Heart left ventricle (tissue), 16 donors: Measurements from ENCODE around the gene HTD2. TPM values are rescaled to one million over a fixed set of nuclear protein-coding genes. Genes with fewer than 3 reads are reported as not detected.
"Not testable (repeated sequence)": the region's sequence is repeated elsewhere in the genome, so short reads cannot be mapped to it uniquely, and the experiment has no call there.

Experiments used
- ATAC-seq, 4 donors: fragments of 200-7000 bp; cut with Tn5 transposase; one replicate each; pipeline ENCODE4 v1.9.1; 2020 to 2022; ENCODE audit warnings: moderate library complexity in 4 of 4, mild to moderate bottlenecking in 3 of 4, moderate number of reproducible peaks in 1 of 4
- DNase-seq, 5 donors: peaks; one replicate each; pipeline ENCODE4 v3.0.0-alpha.2; 2020
- H3K27ac ChIP-seq, 12 donors: fragments of 200-600 bp; sonication (generic) in 4 of 12; one replicate each; pipeline versions ENCODE4 v1.5.0 to v1.8.0; 2016 to 2022; ENCODE audit warnings: mild to moderate bottlenecking in 2 of 12
- H3K27me3 ChIP-seq, 9 donors: fragments of 200-600 bp; sonication (generic) in 2 of 9; one replicate each; pipeline versions ENCODE4 v1.5.1 to v1.8.0; 2016 to 2022; ENCODE audit warnings: mild to moderate bottlenecking in 3 of 9
- H3K36me3 ChIP-seq, 9 donors: fragments of 200-600 bp; sonication (generic) in 2 of 9; one replicate each; pipeline versions ENCODE4 v1.5.0 to v1.8.0; 2018 to 2022; ENCODE audit warnings: mild to moderate bottlenecking in 2 of 9
- H3K4me1 ChIP-seq, 12 donors: fragments of 200-600 bp; sonication (generic) in 4 of 12; one replicate each; pipeline versions ENCODE4 v1.5.0 to v1.8.0; 2016 to 2022; ENCODE audit warnings: mild to moderate bottlenecking in 3 of 12
- H3K4me3 ChIP-seq, 12 donors: fragments of 200-600 bp; sonication (generic) in 4 of 12; one replicate each; pipeline versions ENCODE4 v1.5.0 to v1.8.0; 2017 to 2022; ENCODE audit warnings: mild to moderate bottlenecking in 9 of 12, moderate library complexity in 4 of 12
- H3K9me3 ChIP-seq, 12 donors: fragments of 200-600 bp; sonication (generic) in 4 of 12; one replicate each; pipeline versions ENCODE4 v1.5.0 to v1.8.0; 2016 to 2022; ENCODE audit warnings: mild to moderate bottlenecking in 1 of 12
- CTCF ChIP-seq, 12 donors: fragments of 200-600 bp; sonication (generic) in 4 of 12; IDR thresholded peaks; one replicate each; pipeline versions ENCODE4 v1.5.0 to v1.8.0; 2018 to 2022; ENCODE audit warnings: antibody characterized with exemption in 12 of 12, mild to moderate bottlenecking in 5 of 12
- POLR2A ChIP-seq, 2 donors: fragments of 450-650 bp; IDR thresholded peaks; one replicate each; pipeline ENCODE4 v1.6.1; 2017; ENCODE audit warnings: antibody characterized with exemption in 2 of 2, mild to moderate bottlenecking in 2 of 2, moderate library complexity in 2 of 2
- WGBS, 4 donors: extraction: QIAGEN DNeasy Blood & Tissue Kit in 2 of 4; methylation state at CpG; one replicate each; pipeline versions ENCODE4 v1.1.5 to v1.1.7; 2013 to 2018; 5-methylcytosine and 5-hydroxymethylcytosine counted together
- intact Hi-C, 10 donors: fragments of 100-400 bp; cut with DNase I; formaldehyde crosslinking; loops; one replicate each; pipeline versions ENCODE4 v1.11.1 to v1.14.2; 2022
- polyA plus RNA-seq, 2 donors: library from polyadenylated mRNA; stranded (reverse); fragments of 200-250 nt; gene quantifications; one replicate each; pipeline ENCODE4 v1.2.3, GENCODE V29; 2013
- total RNA-seq, 9 donors: library from RNA; depleted of rRNA in 2 of 9; stranded (reverse); fragments of >200 nt in 2 of 9; fragmentation: NEBNext Ultra II Directional in 3 of 9; extraction: Animal tissue kit (Norgen Biotek cat#: 25700) in 3 of 9; gene quantifications; one replicate each; pipeline versions ENCODE4 v1.1.0 to v1.2.4, GENCODE V29; 2016 to 2023
- donor health status: ischemic (EF 13 %, LVEDD 7.1; RV severe dilation, severe dysfunction).
- donor health status: healthy with polysubstance abuse.
- donor health status: DM: no; HTN: yes; CAD: no.
- donor health status: DM: no; HTN: no; CAD: no.
- donor health status: ischemic (EF 25% LVEDD 6.9; RV normal size, moderate dysfunction).
- donor health status: ischemic (EF 25% LVEDD 5.7; RV mildly dilated, moderate dysfunction).
- donor health status: healthy.
- donor health status: DM: yes; HTN: yes; CAD: no.
- donor health status: ischemic (EF 35%, LVEDD 5.7; RV mildly dilated, moderate dysfunction).
- donor health status: nonischemic (EF 11% LVEDD 7.7; RV severe dilation, severe dysfunction).
- donor health status: DM: yes; HTN: yes; CAD: no.
- donor health status: PGD.
- donor health status: ischemic (EF 29% LVEDD 5.4; RV normal size, mild dysfunction).
- donor health status: nonischemic (EF 23%, LVEDD 6.1; RV moderate dilation, normal function).

Gene HTD2
- total and polyA plus RNA-seq, 11 donors, result 2.7 to 21.6 (median 12.4) TPM

GRCh38 chr3:58337190-58337589 lies 30.9 kb downstream of the HTD2 start:
- DNase-seq, result no peak
- 90 to 98% (median 95%) methylated on average over 1 of the region's 1 CpG for WGBS, 4 donors
- Histone ChIP-seq H3K27ac (no peak overlapping the region), H3K27me3 (no peaks in the 10 kb centered on the region), H3K4me3 (no peak overlapping the region), H3K36me3 (peaks cover 0 to 10% (median 0%) of the 10 kb centered on the region in 9 donors), H3K9me3 (no peaks in the 10 kb centered on the region), H3K4me1 (peaks cover 0 to 45% (median 16%) of the 10 kb centered on the region in 12 donors)
- no peak for ATAC-seq
- TF ChIP-seq CTCF (IDR thresholded peaks at IDR 0.05) (no peak), POLR2A (IDR thresholded peaks at IDR 0.05) (no peak)
- intact Hi-C loops, result loop anchor here in 3 of 10 donors (2.0 to 10.0 kb wide), 2 partner anchors 52 to 158 kb away; partner anchors contain the start of gene KCTD6 (in 2 of the 3)

- H3K9me3 ChIP-seq, H3K4me3 ChIP-seq, DNase-seq, H3K27me3 ChIP-seq, ATAC-seq, H3K27ac ChIP-seq: not testable (repeated sequence)
- peaks cover 0 to 33% (median 5%) of the 10 kb centered on the region in 12 donors for H3K4me1 ChIP-seq
- intact Hi-C loops, result loop anchor here in 2 of 10 donors (10.0 kb wide), 1 partner anchor 156 kb away; the partner anchor contains the start of gene KCTD6 (in 2 of the 2)
- WGBS, 4 donors, result 93 to 96% (median 95%) methylated on average over 12 of the region's 12 CpGs
- peaks cover 0 to 16% (median 0%) of the 10 kb centered on the region in 9 donors for H3K36me3 ChIP-seq
These were observed 32.8 kb downstream of the HTD2 start for GRCh38 chr3:58339146-58339545.

- DNase-seq (no peak), ATAC-seq (no peak)
- no peak for TF ChIP-seq CTCF (IDR thresholded peaks at IDR 0.05)
- TF ChIP-seq POLR2A (IDR thresholded peaks at IDR 0.05), result no peak
- WGBS, 4 donors, result 91 to 100% (median 98%) methylated on average over 3 of the region's 3 CpGs
- no peak overlapping the region for H3K4me3 ChIP-seq
- H3K9me3 ChIP-seq, result no peaks in the 10 kb centered on the region
- H3K36me3 ChIP-seq, result peaks cover 0 to 18% (median 0%) of the 10 kb centered on the region in 9 donors
- H3K27me3 ChIP-seq, result no peaks in the 10 kb centered on the region
- intact Hi-C loops, result no loop called here
- no peak overlapping the region for H3K27ac ChIP-seq
- peaks cover 0 to 20% (median 0%) of the 10 kb centered on the region in 12 donors for H3K4me1 ChIP-seq
These were observed 34.4 kb downstream of the HTD2 start for GRCh38 chr3:58340594-58341244.

- DNase-seq, result no peak
- no peaks in the 10 kb centered on the region for H3K9me3 ChIP-seq
- no peaks in the 10 kb centered on the region for H3K27me3 ChIP-seq
- H3K36me3 ChIP-seq, result peaks cover 0 to 18% (median 0%) of the 10 kb centered on the region in 9 donors
- WGBS, 4 donors, result 88 to 97% (median 94%) methylated on average over 3 of the region's 3 CpGs
- no peak overlapping the region for H3K4me3 ChIP-seq
- no peak for TF ChIP-seq CTCF (IDR thresholded peaks at IDR 0.05)
- no peak for TF ChIP-seq POLR2A (IDR thresholded peaks at IDR 0.05)
- H3K4me1 ChIP-seq, result peaks cover 0 to 13% (median 0%) of the 10 kb centered on the region in 12 donors
- ATAC-seq, result no peak
- H3K27ac ChIP-seq, result no peak overlapping the region
- intact Hi-C loops, result no loop called here
These were observed 35.1 kb downstream of the HTD2 start for GRCh38 chr3:58341376-58341775.
